Measurements from ENCODE around the gene SETD6. TPM values are rescaled to one million over a fixed set of nuclear protein-coding genes. Genes with fewer than 3 reads are reported as not detected.

Gene SETD6
- total and polyA plus RNA-seq, 2 of the 13 experiments (the other 11 are each of a cell fraction or from before 2014, with no cell fraction given): 24.0 to 25.7 TPM

DNA sequence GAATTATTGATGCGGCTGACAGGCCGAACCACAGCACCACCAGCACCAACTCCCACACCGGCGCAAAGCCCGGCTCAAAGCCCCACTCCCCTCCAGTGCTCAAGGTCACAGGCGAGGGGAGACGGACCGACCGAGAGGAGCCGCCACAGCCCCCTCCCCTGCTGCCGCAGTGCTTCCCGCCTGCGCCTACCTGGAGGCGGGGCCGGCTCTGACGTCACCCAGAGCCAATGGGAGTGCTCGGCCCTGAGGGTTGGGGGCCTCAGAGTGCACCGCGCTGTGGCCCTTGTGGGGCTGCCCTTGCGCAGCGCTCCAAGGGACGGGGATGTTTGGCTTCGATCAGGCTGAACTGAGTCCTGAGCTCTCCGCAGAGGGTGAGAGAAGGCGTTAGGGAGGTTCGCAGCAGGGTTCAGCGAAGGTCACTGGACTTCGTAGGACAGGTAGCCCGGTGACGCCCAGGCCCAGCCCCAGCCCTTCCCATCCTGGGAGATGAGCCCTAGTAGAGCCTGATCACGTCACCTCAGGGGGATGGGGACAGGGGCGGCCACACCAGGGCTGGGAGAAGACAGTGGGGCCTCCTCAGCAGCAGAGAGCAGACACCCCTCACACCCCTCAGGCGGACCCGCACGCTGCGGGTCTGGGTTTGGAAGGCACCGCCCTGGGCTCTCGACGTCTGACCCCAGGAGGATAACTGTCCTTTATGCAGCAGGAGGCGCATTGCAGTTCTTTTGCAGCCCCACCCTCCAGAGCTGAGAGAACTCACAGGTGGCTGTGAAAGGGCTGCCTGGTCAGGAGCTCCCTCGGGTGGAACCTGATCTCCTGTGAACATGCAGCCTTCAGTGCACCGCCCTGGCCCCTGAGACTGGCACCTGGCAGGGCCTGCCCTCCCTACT is 13.8 kb upstream of the SETD6 start (continued):
- TF ChIP-seq, protein P1, sequence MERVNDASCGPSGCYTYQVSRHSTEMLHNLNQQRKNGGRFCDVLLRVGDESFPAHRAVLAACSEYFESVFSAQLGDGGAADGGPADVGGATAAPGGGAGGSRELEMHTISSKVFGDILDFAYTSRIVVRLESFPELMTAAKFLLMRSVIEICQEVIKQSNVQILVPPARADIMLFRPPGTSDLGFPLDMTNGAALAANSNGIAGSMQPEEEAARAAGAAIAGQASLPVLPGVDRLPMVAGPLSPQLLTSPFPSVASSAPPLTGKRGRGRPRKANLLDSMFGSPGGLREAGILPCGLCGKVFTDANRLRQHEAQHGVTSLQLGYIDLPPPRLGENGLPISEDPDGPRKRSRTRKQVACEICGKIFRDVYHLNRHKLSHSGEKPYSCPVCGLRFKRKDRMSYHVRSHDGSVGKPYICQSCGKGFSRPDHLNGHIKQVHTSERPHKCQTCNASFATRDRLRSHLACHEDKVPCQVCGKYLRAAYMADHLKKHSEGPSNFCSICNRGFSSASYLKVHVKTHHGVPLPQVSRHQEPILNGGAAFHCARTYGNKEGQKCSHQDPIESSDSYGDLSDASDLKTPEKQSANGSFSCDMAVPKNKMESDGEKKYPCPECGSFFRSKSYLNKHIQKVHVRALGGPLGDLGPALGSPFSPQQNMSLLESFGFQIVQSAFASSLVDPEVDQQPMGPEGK (CRISPR knock-in tag; IDR thresholded peaks at IDR 0.05): 0 out of 2 replicates have a peak, but pooled peaks have one; percentile 29
- TF ChIP-seq REST (IDR thresholded peaks at IDR 0.05; ENCODE audit: borderline replicate concordance in 1 of 2, low read depth in 1 of 2, low read length in 2 of 2) (no peak), KLF12 (CRISPR knock-in tag; IDR thresholded peaks at IDR 0.05; ENCODE audit: borderline replicate concordance) (no peak), CREB1 (IDR thresholded peaks at IDR 0.05) (peak; percentile 97), CREB1 (CRISPR knock-in tag; IDR thresholded peaks at IDR 0.05) (peak; percentile 67), ADNP (CRISPR knock-in tag; IDR thresholded peaks at IDR 0.05) (no peak), ELF4 (CRISPR knock-in tag; IDR thresholded peaks at IDR 0.05; ENCODE audit: borderline replicate concordance) (no peak), MEIS1 (CRISPR knock-in tag; IDR thresholded peaks at IDR 0.05; ENCODE audit: borderline replicate concordance) (0 out of 2 replicates have a peak, but pooled peaks have one; percentile 20), ZNF576 (CRISPR knock-in tag; IDR thresholded peaks at IDR 0.05) (no peak), TRIM22 (IDR thresholded peaks at IDR 0.05) (no peak), TFAP4 (IDR thresholded peaks at IDR 0.05; ENCODE audit: borderline replicate concordance, low read depth) (no peak), ZNF609 (CRISPR knock-in tag; IDR thresholded peaks at IDR 0.05; ENCODE audit: borderline replicate concordance) (no peak), MTA3 (CRISPR knock-in tag; IDR thresholded peaks at IDR 0.05) (no peak)

All from HepG2 (cell line).